SK-N-SH (cell line): ENCODE results near the gene FUNDC2.

ENCODE experiments used
- CTCF ChIP-seq: fragments of 200-600 bp; sonication (generic); IDR thresholded peaks from 2 replicates; pipeline ENCODE4 v1.6.1; 2017; ENCODE audit warnings: antibody characterized with exemption, mild to moderate bottlenecking, moderate library complexity
- ELF1 ChIP-seq: IDR thresholded peaks from 2 replicates; pipeline ENCODE4 v1.4.0; 2012
- FOSL2 ChIP-seq: IDR thresholded peaks from 2 replicates; pipeline ENCODE4 v1.4.0; 2012; ENCODE audit warnings: low read depth, mild to moderate bottlenecking, moderate library complexity, borderline replicate concordance
- GABPA ChIP-seq: IDR thresholded peaks from 2 replicates; pipeline ENCODE4 v1.4.0; 2012; ENCODE audit warnings: low read depth, mild to moderate bottlenecking
- RCOR1 ChIP-seq: fragments of 150-350 bp; IDR thresholded peaks from 2 replicates; pipeline ENCODE4 v1.6.1; 2017; ENCODE audit warnings: antibody characterized with exemption, low read length
- RFX5 ChIP-seq: IDR thresholded peaks from 2 replicates; pipeline ENCODE4 v1.6.1; 2012; ENCODE audit warnings: mild to moderate bottlenecking, improper control_type of control experiment, low read length
- RXRA ChIP-seq: IDR thresholded peaks from 2 replicates; pipeline ENCODE4 v1.4.0; 2012; ENCODE audit warnings: low read depth, mild to moderate bottlenecking, borderline replicate concordance
- SIN3A ChIP-seq: IDR thresholded peaks from 2 replicates; pipeline ENCODE4 v1.6.1; 2012; ENCODE audit warnings: low read depth, mild to moderate bottlenecking, low read length, moderate library complexity, borderline replicate concordance
- TAF1 ChIP-seq: IDR thresholded peaks from 2 replicates; pipeline ENCODE4 v1.6.1; 2012; ENCODE audit warnings: low read depth, mild to moderate bottlenecking, low read length, moderate library complexity, borderline replicate concordance
- TF ChIP-seq, protein P1 (sequence below): IDR thresholded peaks from 2 replicates; pipeline ENCODE4 v1.6.1; 2012; ENCODE audit warnings: mild to moderate bottlenecking, low read depth, low read length, moderate library complexity
- TF ChIP-seq, protein P2 (sequence below): IDR thresholded peaks from 2 replicates; pipeline ENCODE4 v1.4.0; 2012; ENCODE audit warnings: low read depth, borderline replicate concordance

DNA sequence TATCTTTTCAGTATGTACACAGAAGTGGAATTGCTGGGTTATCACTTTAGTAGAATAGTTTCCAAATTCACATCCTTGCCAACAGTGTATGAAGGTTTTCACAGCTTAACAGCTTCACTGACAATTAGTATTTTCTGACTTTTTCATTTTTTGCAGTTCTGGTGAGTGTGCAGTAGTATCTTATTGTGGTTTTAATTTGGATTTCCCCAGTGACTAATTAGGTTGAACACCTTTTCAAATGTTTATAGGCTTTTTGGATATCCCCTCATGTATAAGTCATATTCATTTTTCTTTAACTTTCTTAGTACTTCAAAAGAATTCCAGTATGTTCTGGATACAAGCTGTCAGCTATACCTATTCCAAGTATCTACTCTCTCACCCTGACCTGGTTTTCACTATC, 81.8 kb downstream of the FUNDC2 start:
- TF ChIP-seq CTCF: no peak
- TF ChIP-seq, protein P1, sequence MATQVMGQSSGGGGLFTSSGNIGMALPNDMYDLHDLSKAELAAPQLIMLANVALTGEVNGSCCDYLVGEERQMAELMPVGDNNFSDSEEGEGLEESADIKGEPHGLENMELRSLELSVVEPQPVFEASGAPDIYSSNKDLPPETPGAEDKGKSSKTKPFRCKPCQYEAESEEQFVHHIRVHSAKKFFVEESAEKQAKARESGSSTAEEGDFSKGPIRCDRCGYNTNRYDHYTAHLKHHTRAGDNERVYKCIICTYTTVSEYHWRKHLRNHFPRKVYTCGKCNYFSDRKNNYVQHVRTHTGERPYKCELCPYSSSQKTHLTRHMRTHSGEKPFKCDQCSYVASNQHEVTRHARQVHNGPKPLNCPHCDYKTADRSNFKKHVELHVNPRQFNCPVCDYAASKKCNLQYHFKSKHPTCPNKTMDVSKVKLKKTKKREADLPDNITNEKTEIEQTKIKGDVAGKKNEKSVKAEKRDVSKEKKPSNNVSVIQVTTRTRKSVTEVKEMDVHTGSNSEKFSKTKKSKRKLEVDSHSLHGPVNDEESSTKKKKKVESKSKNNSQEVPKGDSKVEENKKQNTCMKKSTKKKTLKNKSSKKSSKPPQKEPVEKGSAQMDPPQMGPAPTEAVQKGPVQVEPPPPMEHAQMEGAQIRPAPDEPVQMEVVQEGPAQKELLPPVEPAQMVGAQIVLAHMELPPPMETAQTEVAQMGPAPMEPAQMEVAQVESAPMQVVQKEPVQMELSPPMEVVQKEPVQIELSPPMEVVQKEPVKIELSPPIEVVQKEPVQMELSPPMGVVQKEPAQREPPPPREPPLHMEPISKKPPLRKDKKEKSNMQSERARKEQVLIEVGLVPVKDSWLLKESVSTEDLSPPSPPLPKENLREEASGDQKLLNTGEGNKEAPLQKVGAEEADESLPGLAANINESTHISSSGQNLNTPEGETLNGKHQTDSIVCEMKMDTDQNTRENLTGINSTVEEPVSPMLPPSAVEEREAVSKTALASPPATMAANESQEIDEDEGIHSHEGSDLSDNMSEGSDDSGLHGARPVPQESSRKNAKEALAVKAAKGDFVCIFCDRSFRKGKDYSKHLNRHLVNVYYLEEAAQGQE: no peak
- TF ChIP-seq GABPA: no peak
- no peak for TF ChIP-seq ELF1
- no peak for TF ChIP-seq SIN3A
- TF ChIP-seq RFX5: no peak
- TF ChIP-seq RCOR1: no peak
- TF ChIP-seq TAF1: no peak
- TF ChIP-seq FOSL2: no peak
- TF ChIP-seq RXRA: no peak
- TF ChIP-seq, protein P2, sequence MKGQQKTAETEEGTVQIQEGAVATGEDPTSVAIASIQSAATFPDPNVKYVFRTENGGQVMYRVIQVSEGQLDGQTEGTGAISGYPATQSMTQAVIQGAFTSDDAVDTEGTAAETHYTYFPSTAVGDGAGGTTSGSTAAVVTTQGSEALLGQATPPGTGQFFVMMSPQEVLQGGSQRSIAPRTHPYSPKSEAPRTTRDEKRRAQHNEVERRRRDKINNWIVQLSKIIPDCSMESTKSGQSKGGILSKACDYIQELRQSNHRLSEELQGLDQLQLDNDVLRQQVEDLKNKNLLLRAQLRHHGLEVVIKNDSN: no peak
